GM19397 (cell line): Measurements from ENCODE around the gene PLAC9.
"Not testable (repeated sequence)": the region's sequence is repeated elsewhere in the genome, so short reads cannot be mapped to it uniquely, and the experiment has no call there.

Experiments
- ATAC-seq: cut with Tn5 transposase; IDR thresholded peaks from one replicate; pipeline ENCODE4 v1.9.1; 2021; ENCODE audit warnings: mild to moderate bottlenecking, moderate library complexity; ENCODE audit not compliant: unreplicated experiment

The PLAC9 gene

GRCh38 chr10:80137920-80138319 is 5.4 kb downstream of the PLAC9 start:
- no peak for ATAC-seq

GRCh38 chr10:80139265-80139664 is 6.7 kb downstream of the PLAC9 start:
- ATAC-seq: no peak

GRCh38 chr10:80140251-80140650 is 7.7 kb downstream of the PLAC9 start:
- ATAC-seq: no peak

- no peak for ATAC-seq
These were observed 9.3 kb downstream of the PLAC9 start for GRCh38 chr10:80141696-80142460.

- peak; percentile 70 for ATAC-seq
These were observed 11.7 kb downstream of the PLAC9 start for GRCh38 chr10:80144067-80144695.

GRCh38 chr10:80144696-80145131 is 12.2 kb downstream of the PLAC9 start:
- peak; percentile 41 for ATAC-seq

GRCh38 chr10:80145406-80146308 is 13.1 kb downstream of the PLAC9 start:
- ATAC-seq: not testable (repeated sequence)

- ATAC-seq: no peak
These were observed 14.4 kb downstream of the PLAC9 start for GRCh38 chr10:80146918-80147317.

GRCh38 chr10:80148166-80148805 is 15.8 kb downstream of the PLAC9 start:
- no peak for ATAC-seq

GRCh38 chr10:80149123-80149522 is 16.6 kb downstream of the PLAC9 start:
- ATAC-seq: no peak

- ATAC-seq: no peak
These were observed 17.6 kb downstream of the PLAC9 start for GRCh38 chr10:80150172-80150571.

GRCh38 chr10:80152820-80153219 is 20.3 kb downstream of the PLAC9 start:
- ATAC-seq: no peak

- no peak for ATAC-seq
These were observed 20.9 kb downstream of the PLAC9 start for GRCh38 chr10:80153460-80153859.

- ATAC-seq: no peak
These were observed 22.1 kb downstream of the PLAC9 start for GRCh38 chr10:80154626-80154977.

- ATAC-seq: no peak
These were observed 22.6 kb downstream of the PLAC9 start for GRCh38 chr10:80154978-80155695.

GRCh38 chr10:80155696-80156215 is 23.2 kb downstream of the PLAC9 start:
- no peak for ATAC-seq

GRCh38 chr10:80156216-80156615 is 23.7 kb downstream of the PLAC9 start:
- no peak for ATAC-seq

GRCh38 chr10:80157561-80157960 is 25.0 kb downstream of the PLAC9 start:
- no peak for ATAC-seq

- no peak for ATAC-seq
These were observed 25.6 kb downstream of the PLAC9 start for GRCh38 chr10:80158126-80158525.

- ATAC-seq: no peak
These were observed 26.1 kb downstream of the PLAC9 start for GRCh38 chr10:80158598-80159127.
